Ureter (tissue), 1 donor: ENCODE results near the gene WDR20. TPM values are rescaled to one million over a fixed set of nuclear protein-coding genes. Genes with fewer than 3 reads are reported as not detected.

Source experiments
- DNase-seq: peaks from one replicate; pipeline ENCODE4 v3.0.0-alpha.2; 2020; ENCODE audit warnings: low spot score
- total RNA-seq: library from RNA; stranded (reverse); gene quantifications from one replicate; pipeline ENCODE4 v1.2.4, GENCODE V29; 2023
- donor health status: DM: yes; HTN: yes; CAD: no.

WDR20 gene
- total RNA-seq, 1 donor from 2014 or later: 45.7 TPM

GRCh38 chr14:102219316-102219715 is 79.6 kb downstream of the WDR20 start:
- DNase-seq: no peak

DNA sequence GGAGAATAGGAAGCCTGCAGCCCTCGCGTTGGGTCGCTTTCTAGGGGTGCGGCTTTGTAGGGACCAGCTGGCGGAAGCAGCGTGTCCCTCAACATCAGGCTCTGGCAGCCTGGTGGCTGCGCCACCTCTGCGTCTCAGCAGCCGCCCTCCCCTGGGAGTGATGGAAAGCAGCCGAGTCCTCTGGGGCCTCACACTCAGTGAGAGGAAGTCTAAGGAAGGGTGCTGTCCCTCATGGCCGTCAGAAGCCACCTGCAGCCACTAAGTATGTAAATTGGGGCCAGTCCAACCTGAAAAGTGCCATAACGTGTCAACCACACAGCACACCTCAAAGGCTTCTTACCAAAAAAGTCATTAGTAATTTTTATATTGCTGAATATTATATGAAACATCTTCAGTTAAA is 80.3 kb downstream of the WDR20 start:
- DNase-seq: no peak

DNA sequence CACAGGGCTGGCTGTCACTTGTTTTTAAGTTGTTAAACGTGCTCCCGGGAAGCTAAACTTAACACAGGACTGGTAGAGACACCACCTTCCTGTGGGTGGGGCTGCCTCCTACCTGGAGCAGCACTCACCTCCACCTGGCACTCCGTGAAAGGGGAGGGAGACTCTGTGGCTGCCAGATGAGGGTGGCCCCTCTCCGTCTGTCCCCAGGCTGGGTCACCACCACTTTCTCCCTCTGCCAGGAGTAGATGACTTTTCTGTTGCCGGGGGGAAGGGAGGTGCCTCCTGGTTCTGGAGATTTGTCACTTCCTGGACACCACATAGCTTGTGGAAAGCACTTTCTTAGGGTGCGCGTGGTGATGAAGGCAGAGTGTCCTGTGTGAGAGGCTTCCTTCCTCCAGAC is 81.3 kb downstream of the WDR20 start:
- no peak for DNase-seq

DNA sequence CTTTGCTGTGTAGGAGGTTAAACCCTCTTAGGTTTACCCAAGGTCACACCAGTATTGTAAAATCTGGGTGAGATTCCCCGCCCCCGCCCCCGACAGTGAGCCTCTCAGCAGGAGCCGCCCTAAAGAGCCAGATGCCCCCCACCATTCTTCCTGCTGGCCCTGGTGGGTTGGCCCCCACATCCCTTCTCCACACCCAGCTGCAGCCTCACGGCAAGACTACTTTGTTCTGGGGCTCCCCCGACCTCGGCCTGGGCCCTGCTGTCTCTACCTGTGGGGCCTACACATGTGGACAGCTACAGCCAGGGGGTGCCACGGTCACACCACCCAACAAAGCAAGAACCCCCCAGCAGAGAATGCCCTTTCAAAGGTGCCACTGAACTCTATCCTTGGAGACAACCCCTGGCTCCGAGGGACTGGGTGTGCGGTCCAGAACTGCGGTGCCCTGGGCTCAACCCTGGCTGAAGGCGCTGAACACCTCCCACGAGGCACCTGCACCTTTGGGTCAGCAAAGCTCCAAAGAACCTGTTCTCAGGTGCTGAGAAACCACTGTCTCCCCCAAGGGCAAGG is 82.4 kb downstream of the WDR20 start:
- no peak for DNase-seq

DNA sequence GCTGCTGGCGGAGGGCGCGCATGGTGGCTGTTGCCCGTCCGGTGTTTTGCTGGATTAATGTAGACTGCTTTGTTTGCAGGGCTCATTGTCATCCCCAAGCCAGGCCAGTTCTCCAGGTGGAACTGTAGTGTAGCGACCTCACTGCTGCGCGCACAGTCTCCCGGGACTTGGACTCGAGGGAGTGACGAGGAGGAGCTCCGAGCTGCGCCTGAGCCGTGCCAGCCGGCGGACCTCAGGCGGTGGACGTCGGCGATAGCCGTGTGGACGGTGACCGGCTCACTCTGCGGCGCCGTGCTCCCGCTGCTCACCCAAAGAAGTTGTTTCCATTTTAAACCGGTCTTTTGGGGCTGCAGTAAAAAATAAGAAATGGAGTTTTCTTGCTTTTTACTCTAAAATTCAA is 83.1 kb downstream of the WDR20 start:
- no peak for DNase-seq

DNA sequence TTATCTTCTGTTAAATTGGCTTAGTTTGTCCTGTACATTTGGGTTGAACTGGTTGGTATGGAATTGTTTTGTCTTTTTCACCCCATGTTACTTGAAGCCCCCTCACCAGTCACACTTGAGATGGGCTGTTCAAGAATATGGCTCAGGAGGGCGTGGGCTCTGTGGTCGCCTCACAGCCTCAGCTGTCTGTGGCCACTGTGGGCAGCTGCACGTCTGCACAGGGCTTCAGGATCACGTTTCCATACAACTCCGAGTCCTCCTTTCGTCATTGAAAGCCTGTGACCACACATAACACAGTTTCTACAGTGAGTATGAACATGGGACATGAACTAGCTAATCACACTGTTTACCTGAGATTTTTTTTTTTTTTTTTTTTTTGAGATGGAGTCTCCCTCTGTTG is 84.0 kb downstream of the WDR20 start:
- no peak for DNase-seq

DNA sequence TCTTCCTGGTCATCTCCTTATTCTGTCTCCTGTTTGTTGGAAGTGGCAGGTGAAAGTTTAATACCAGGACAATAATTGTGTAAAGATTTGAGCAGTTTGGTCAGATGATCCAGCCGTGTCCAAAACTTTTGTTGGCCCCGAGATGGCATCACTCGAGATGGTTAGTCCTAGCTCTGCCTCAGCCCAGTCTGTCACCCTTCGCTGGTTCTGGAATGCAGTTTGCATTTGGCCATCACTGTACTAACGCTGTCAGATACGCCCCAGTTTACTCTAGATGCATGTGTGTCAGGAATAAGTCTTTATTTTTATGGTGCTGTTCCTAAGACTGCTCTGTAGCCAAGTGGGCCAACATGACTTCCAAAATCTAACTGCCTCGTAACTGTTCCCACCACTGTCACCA is 85.7 kb downstream of the WDR20 start:
- no peak for DNase-seq

DNA sequence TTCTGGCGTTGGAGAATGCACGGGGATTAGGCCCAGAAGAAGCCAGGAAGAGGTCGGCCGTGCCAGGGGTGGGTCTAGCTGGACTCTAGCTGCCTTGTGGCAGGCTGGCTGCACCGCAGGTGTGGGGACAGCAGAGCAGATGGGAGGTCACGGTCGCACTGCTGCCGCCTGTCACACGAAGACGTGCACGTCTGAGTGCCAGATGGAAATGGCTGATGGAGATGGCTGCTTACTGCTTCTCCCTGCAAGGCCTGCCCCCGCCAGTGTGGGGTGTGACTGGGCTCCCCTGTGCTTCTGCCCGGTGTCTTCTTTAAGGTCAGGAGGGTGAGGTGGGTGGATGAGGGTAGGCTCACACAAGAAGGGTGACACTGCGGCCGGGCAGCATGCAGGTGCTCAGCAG is 86.2 kb downstream of the WDR20 start:
- no peak for DNase-seq

DNA sequence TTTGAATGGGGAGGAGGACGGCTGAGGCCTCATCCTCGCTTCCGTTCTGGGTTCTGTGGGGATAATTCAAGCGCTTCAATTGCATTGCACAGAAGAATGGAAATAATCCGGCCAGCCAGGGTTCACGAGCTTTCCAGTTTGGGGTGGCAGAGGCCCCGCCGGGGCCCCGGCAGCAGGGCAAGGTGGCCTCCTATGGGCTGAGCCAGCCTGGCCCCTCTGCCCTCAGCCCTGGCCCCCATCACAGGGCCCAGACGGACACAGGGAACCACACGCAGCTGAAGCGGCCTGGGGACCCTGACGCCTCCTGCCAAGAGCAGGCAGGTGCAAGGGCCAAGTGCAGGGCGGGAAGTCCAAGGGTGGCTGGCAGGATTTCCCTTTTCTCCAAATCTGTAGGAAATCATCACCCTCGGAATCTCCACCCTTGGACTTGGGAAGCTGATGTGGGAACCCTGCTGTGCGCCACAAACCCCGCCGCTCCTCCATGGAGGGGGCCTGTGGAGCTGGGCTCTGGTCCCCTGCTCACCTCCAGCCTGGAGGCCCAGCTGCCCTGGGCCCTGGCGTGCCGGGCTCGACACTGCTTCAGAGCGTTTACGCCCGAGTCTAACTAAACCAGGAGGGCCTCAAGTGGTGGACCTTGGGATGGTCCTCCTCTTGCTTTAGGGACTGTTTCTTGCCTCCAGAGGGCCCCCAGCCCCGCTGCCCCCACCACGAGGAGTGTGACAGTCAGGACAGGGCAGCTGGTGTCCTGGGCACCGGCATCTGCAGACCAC is 86.8 kb downstream of the WDR20 start:
- DNase-seq: no peak

DNA sequence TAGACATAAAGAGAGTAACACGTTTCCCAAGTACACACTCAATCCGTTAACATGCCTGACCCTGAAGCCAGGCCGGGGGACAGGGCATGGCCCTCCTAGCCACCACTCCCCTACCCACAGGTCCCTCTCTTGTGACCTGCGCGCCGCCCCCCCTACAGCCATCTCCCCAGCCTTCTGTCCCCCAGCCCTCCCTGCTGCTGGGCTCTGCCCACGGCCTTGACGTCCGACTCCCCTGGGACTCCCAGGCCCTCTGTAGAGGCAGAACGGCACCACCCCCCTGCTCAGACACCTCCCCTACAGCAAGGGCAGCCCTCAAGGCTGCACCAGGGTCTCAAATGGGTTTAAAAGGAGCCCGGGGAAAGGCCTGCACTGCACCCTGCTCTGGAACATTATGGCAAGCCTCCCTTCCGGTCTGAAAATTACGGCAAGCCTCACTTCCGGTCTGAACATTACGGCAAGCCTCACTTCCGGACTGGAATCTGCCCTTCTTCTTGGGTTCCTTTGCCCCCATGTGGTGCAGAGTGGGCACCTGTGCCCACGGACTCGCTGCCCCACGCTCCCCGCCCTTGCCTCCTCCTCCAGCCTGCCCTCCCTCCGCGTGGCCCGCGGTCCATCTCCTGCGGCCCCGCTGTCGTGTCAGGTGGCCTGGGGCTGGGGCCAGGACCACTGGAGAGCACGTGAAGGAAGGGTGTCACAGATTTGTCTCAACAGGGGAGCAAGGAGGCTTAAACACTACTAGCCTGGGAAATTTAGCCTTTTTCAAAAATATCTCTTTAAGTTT is 87.7 kb downstream of the WDR20 start:
- DNase-seq: no peak

GRCh38 chr14:102229071-102229738 is 89.5 kb downstream of the WDR20 start:
- no peak for DNase-seq

- no peak for DNase-seq
These were observed 90.0 kb downstream of the WDR20 start for GRCh38 chr14:102229739-102230092.

GRCh38 chr14:102230481-102231210 is 90.9 kb downstream of the WDR20 start:
- DNase-seq: no peak

GRCh38 chr14:102231476-102232347 is 92.0 kb downstream of the WDR20 start:
- no peak for DNase-seq

DNA sequence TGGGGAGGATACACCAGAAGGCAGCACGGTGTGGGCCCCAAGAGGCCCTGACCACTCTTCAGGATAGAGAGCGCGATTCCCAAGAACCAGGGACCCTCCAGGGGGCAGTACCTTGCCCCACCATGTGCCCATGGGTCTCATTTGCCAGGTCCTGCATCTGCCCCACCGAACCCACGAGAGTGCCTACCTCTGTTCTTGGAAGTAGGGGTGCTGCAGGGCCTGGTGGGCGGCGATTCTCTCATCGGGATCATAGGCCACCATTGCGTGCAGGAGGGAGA is 92.6 kb downstream of the WDR20 start:
- no peak for DNase-seq

DNA sequence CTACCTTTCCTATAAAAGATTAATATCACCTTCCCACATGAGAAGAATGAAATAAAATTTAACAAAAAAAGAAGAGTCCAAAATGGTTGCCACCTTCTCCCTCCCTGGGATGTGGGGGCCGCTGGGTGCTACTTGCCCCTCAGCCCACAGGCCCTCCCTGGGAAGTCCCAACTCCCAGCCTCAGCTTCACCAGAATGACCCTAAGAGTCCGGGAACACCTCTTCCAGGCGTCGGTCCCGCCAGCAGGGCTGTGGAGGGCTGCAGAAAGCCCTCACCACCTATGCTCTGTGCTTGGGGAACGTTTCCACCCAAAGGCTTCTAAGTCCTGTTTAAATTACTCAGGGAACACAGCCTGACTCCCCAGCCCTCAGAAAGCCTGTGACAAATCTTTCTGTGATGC is 93.4 kb downstream of the WDR20 start:
- DNase-seq: no peak

- DNase-seq: no peak
These were observed 94.9 kb downstream of the WDR20 start for GRCh38 chr14:102234331-102235264.

DNA sequence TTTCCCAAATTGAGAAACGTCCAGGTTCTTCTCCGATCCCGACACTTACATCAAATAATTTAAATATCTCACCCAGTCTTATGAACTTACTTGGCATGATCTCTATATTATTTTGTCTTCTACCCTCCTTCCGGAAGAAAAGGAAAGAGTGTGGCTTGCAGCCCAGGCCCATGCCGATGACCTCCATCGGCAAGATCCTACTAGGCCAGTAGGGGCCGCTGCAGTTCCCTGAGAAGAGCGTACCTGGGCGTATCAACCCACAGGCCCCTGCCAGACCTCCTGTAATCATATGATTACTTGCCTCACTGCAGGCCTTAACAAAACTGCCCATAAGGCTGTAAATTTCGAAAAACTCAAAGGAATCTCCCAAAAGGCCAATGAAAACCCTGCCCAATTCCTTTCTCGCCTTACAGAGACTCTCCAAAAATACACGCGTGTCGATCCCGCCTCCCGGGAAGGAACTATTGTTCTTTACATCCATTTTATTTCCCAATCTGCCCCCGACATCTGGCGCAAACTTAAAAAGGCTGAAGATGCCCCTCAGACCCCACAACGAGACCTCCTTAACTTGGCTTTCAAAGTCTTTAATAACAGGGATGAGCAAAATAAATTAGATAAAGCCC is 95.7 kb downstream of the WDR20 start:
- peak; percentile 84 for DNase-seq

DNA sequence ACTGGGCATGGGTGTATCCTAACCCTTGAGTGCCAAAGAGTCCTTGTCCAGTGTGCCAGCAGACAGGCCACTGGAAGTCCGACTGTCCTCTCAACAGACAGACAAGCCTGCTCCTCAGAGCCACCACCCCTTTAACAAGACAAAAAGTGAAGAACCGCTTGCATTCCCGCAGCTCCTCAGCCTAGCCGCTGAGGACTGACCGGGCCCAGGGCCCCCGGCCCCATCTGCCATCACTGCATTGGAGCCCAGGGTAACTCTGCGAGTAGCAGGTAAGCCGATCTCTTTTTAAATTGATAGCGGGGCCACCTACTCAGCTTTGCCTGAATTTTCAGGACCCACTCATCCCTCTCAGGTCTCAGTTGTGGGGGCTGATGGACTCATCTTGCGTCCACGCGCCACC is 96.3 kb downstream of the WDR20 start:
- DNase-seq: no peak

GRCh38 chr14:102238131-102238530 is 98.4 kb downstream of the WDR20 start:
- DNase-seq: no peak
